ENCODE data around the gene RASA3. TPM values are rescaled to one million over a fixed set of nuclear protein-coding genes. Genes with fewer than 3 reads are reported as not detected.

The RASA3 gene
- total RNA-seq, 1 experiment from 2014 or later = 0.95 TPM

DNA sequence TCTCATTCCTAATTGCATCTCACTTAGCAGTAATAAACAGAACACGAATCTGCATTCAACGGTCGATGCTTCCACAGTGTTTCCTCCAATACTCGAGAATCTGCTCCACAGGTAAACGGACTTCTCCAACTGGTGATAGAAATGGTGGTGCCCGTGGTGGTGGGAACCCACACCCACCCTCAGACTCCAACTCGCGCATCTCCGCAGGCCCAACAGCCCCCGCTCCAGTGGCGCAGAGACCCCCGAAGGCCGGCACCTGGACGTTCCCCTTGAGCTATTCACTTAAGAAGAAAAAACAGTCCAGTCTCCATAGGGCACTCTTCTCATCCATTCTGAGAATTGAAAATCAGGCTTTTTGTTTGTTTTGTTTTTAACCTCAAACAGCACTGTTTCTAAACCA is 13.8 kb upstream of the RASA3 start:
- Mint-ChIP-seq H3K4me3 (ENCODE audit: unreplicated experiment) (no peak overlapping the region), H3K36me3 (ENCODE audit: insufficient read depth, unreplicated experiment) (no peaks in the 10 kb centered on the region), H3K27me3 (ENCODE audit: insufficient read depth, unreplicated experiment) (peaks cover 3% of the 10 kb centered on the region), H3K9me3 (ENCODE audit: unreplicated experiment) (no peaks in the 10 kb centered on the region), H3K4me1 (ENCODE audit: low read depth, unreplicated experiment) (no peaks in the 10 kb centered on the region), H3K27ac (ENCODE audit: unreplicated experiment) (no peak overlapping the region)
- H3K9me3 ChIP-seq = no peaks in the 10 kb centered on the region
- H3K4me1 ChIP-seq = no peaks in the 10 kb centered on the region
- intact Hi-C loops (cut with micrococcal nuclease; ENCODE audit: unreplicated experiment) = no loop called here
- POLR2A ChIA-PET = interaction anchor here (0.6 kb wide), 1 partner anchor 80 kb away, joined by 4 read pairs; no protein-coding TSS in a partner anchor
- BruUV-seq (replicated peaks) = no TSS peak
- H3K27me3 ChIP-seq (replicated peaks; ENCODE audit: control insufficient read depth, insufficient read depth, low read length) = no peaks in the 10 kb centered on the region
- DNase-seq = peak in 1 of 2 experiments; percentile 6
- TF ChIP-seq, protein P1, sequence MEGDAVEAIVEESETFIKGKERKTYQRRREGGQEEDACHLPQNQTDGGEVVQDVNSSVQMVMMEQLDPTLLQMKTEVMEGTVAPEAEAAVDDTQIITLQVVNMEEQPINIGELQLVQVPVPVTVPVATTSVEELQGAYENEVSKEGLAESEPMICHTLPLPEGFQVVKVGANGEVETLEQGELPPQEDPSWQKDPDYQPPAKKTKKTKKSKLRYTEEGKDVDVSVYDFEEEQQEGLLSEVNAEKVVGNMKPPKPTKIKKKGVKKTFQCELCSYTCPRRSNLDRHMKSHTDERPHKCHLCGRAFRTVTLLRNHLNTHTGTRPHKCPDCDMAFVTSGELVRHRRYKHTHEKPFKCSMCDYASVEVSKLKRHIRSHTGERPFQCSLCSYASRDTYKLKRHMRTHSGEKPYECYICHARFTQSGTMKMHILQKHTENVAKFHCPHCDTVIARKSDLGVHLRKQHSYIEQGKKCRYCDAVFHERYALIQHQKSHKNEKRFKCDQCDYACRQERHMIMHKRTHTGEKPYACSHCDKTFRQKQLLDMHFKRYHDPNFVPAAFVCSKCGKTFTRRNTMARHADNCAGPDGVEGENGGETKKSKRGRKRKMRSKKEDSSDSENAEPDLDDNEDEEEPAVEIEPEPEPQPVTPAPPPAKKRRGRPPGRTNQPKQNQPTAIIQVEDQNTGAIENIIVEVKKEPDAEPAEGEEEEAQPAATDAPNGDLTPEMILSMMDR (IDR thresholded peaks at IDR 0.05; ENCODE audit: insufficient read depth in 1 of 2, low read depth in 1 of 2, low read length in 1 of 2, severe bottlenecking in 1 of 2, unreplicated experiment in 1 of 2) = no peak
- no peak overlapping the region for H3K4me3 ChIP-seq (ENCODE audit: low read depth, low read length)
- H3K36me3 ChIP-seq (ENCODE audit: control insufficient read depth, insufficient read depth, low read length) = no peaks in the 10 kb centered on the region
- CTCF ChIA-PET = no interaction called here

- Mint-ChIP-seq H3K4me1 (ENCODE audit: low read depth, unreplicated experiment) (no peaks in the 10 kb centered on the region), H3K4me3 (ENCODE audit: unreplicated experiment) (no peak overlapping the region), H3K36me3 (ENCODE audit: insufficient read depth, unreplicated experiment) (no peaks in the 10 kb centered on the region), H3K9me3 (ENCODE audit: unreplicated experiment) (no peaks in the 10 kb centered on the region), H3K27ac (ENCODE audit: unreplicated experiment) (no peak overlapping the region), H3K27me3 (ENCODE audit: insufficient read depth, unreplicated experiment) (peaks cover 3% of the 10 kb centered on the region)
- peak in 1 of 2 experiments; percentile 19 for DNase-seq
- intact Hi-C loops (cut with micrococcal nuclease; ENCODE audit: unreplicated experiment) = no loop called here
- no peaks in the 10 kb centered on the region for H3K4me1 ChIP-seq
- H3K9me3 ChIP-seq = no peaks in the 10 kb centered on the region
- BruUV-seq (replicated peaks) = no TSS peak
- ChIA-PET CTCF (interaction anchor here (0.6 kb wide), 1 partner anchor 165 kb away, joined by 3 read pairs; no protein-coding TSS in a partner anchor), POLR2A (no interaction called here)
- no peaks in the 10 kb centered on the region for H3K36me3 ChIP-seq (ENCODE audit: control insufficient read depth, insufficient read depth, low read length)
- no peak overlapping the region for H3K4me3 ChIP-seq (ENCODE audit: low read depth, low read length)
- TF ChIP-seq, protein P1 (IDR thresholded peaks at IDR 0.05; ENCODE audit: insufficient read depth in 1 of 2, low read depth in 1 of 2, low read length in 1 of 2, severe bottlenecking in 1 of 2, unreplicated experiment in 1 of 2) = no peak
- no peaks in the 10 kb centered on the region for H3K27me3 ChIP-seq (replicated peaks; ENCODE audit: control insufficient read depth, insufficient read depth, low read length)
These were observed 13.3 kb upstream of the RASA3 start for GRCh38 chr13:114145722-114146121.

- Mint-ChIP-seq H3K4me1 (ENCODE audit: low read depth, unreplicated experiment) (no peaks in the 10 kb centered on the region), H3K36me3 (ENCODE audit: insufficient read depth, unreplicated experiment) (no peaks in the 10 kb centered on the region), H3K4me3 (ENCODE audit: unreplicated experiment) (no peak overlapping the region), H3K27me3 (ENCODE audit: insufficient read depth, unreplicated experiment) (peaks cover 3% of the 10 kb centered on the region), H3K27ac (ENCODE audit: unreplicated experiment) (no peak overlapping the region), H3K9me3 (ENCODE audit: unreplicated experiment) (no peaks in the 10 kb centered on the region)
- Histone ChIP-seq H3K36me3 (ENCODE audit: control insufficient read depth, insufficient read depth, low read length) (no peaks in the 10 kb centered on the region), H3K4me3 (ENCODE audit: low read depth, low read length) (no peak overlapping the region), H3K27me3 (replicated peaks; ENCODE audit: control insufficient read depth, insufficient read depth, low read length) (no peaks in the 10 kb centered on the region), H3K9me3 (no peaks in the 10 kb centered on the region), H3K4me1 (no peaks in the 10 kb centered on the region)
- CTCF ChIA-PET = interaction anchor here (0.6 kb wide), 1 partner anchor 165 kb away, joined by 3 read pairs; no protein-coding TSS in a partner anchor
- DNase-seq = peak in 1 of 2 experiments; percentile 21
- BruUV-seq (replicated peaks) = no TSS peak
- TF ChIP-seq, protein P1 (IDR thresholded peaks at IDR 0.05; ENCODE audit: insufficient read depth in 1 of 2, low read depth in 1 of 2, low read length in 1 of 2, severe bottlenecking in 1 of 2, unreplicated experiment in 1 of 2) = no peak
- intact Hi-C loops (cut with micrococcal nuclease; ENCODE audit: unreplicated experiment) = no loop called here
- POLR2A ChIA-PET = interaction anchor here (0.5 kb wide), 1 partner anchor 137 kb away, joined by 3 read pairs; no protein-coding TSS in a partner anchor
These were observed 12.8 kb upstream of the RASA3 start for GRCh38 chr13:114145256-114145655.
